Stimulated activated CD8-positive, alpha-beta memory T cell treated with anti-CD3 and anti-CD28 coated beads, Interleukin-15, amount 100 ng/mL, for 24 hours (primary cell): ENCODE measurements around the gene KRTAP5-6.

Source experiments
- DNase-seq: peaks from one replicate; pipeline ENCODE4 v3.0.0-alpha.2; 2020; ENCODE audit warnings: low read depth

Gene KRTAP5-6

GRCh38 chr11:1702506-1702905, 5.5 kb downstream of the KRTAP5-6 start:
- no peak for DNase-seq

GRCh38 chr11:1703146-1703545, 6.2 kb downstream of the KRTAP5-6 start:
- no peak for DNase-seq

- no peak for DNase-seq
Observed at GRCh38 chr11:1705126-1706052, 8.4 kb downstream of the KRTAP5-6 start.

- DNase-seq = no peak
Observed at GRCh38 chr11:1706634-1707400, 9.8 kb downstream of the KRTAP5-6 start.

GRCh38 chr11:1707751-1708150, 10.8 kb downstream of the KRTAP5-6 start:
- DNase-seq = no peak

- DNase-seq = no peak
Observed at GRCh38 chr11:1708716-1709115, 11.7 kb downstream of the KRTAP5-6 start.

GRCh38 chr11:1714908-1715885, 18.2 kb downstream of the KRTAP5-6 start:
- DNase-seq = no peak

- DNase-seq = no peak
Observed at GRCh38 chr11:1717745-1718144, 20.8 kb downstream of the KRTAP5-6 start.

- no peak for DNase-seq
Observed at GRCh38 chr11:1718326-1718725, 21.3 kb downstream of the KRTAP5-6 start.

- DNase-seq = no peak
Observed at GRCh38 chr11:1719781-1720180, 22.8 kb downstream of the KRTAP5-6 start.

GRCh38 chr11:1727096-1727690, 30.2 kb downstream of the KRTAP5-6 start:
- DNase-seq = no peak

GRCh38 chr11:1727861-1728260, 30.9 kb downstream of the KRTAP5-6 start:
- no peak for DNase-seq

- DNase-seq = no peak
Observed at GRCh38 chr11:1728301-1728700, 31.3 kb downstream of the KRTAP5-6 start.

GRCh38 chr11:1728931-1729691, 32.1 kb downstream of the KRTAP5-6 start:
- DNase-seq = no peak

GRCh38 chr11:1729692-1730011, 32.7 kb downstream of the KRTAP5-6 start:
- no peak for DNase-seq

- DNase-seq = no peak
Observed at GRCh38 chr11:1730059-1730629, 33.1 kb downstream of the KRTAP5-6 start.

- no peak for DNase-seq
Observed at GRCh38 chr11:1731451-1732059, 34.6 kb downstream of the KRTAP5-6 start.

GRCh38 chr11:1732418-1733008, 35.5 kb downstream of the KRTAP5-6 start:
- DNase-seq = no peak

GRCh38 chr11:1733009-1733715, 36.2 kb downstream of the KRTAP5-6 start:
- DNase-seq = no peak
